Breast epithelium (tissue), 3 donors: Measurements from ENCODE around the gene BCORL1.

ENCODE experiments used
- POLR2A ChIP-seq: fragments of 450-650 bp; IDR thresholded peaks from one replicate; pipeline ENCODE4 v1.6.1; 2016; ENCODE audit warnings: antibody characterized with exemption, mild to moderate bottlenecking, moderate library complexity
- POLR2AphosphoS5 ChIP-seq, 3 donors: sonication (generic); formaldehyde crosslinking; IDR thresholded peaks; one replicate each; pipeline ENCODE4 v1.6.1; 2017; ENCODE audit warnings: antibody characterized with exemption in 3 of 3
- TF ChIP-seq, protein P1 (sequence below), 3 donors: fragments of 450-650 bp; IDR thresholded peaks; one replicate each; pipeline ENCODE4 v1.5.1; 2016 to 2017; ENCODE audit warnings: antibody characterized with exemption in 3 of 3, mild to moderate bottlenecking in 3 of 3, moderate library complexity in 3 of 3

DNA sequence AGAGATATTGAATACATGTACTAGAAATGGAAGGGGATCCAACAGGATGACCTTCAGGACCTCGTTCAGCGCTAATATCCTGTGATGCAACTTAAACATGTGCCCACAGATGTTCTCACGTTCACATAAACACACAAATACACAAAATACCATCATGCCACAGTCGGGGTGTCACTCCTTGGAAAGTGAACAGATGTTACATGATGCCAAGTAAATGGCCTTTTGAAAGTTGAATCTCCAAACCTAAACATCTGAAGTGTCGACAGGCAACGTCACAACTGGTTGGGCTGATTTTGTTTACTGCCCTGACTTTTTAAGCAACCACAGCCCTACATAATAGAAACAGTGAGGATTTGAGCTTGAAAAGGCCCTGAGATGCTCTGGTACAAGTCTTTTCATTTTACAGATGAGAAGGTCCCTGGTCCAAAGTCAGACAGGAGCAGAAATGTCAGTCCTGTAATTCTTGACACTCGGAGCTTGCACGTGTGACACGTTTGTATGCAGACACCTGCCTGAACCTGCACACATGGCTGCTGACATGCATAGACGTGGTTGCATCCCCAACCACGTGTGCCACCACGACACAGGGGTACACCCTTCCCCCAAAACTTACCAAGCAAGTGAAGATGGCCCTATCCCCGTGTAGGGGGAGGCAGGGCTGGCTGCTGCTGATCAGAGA, 23.5 kb upstream of the BCORL1 start:
- TF ChIP-seq, protein P1, sequence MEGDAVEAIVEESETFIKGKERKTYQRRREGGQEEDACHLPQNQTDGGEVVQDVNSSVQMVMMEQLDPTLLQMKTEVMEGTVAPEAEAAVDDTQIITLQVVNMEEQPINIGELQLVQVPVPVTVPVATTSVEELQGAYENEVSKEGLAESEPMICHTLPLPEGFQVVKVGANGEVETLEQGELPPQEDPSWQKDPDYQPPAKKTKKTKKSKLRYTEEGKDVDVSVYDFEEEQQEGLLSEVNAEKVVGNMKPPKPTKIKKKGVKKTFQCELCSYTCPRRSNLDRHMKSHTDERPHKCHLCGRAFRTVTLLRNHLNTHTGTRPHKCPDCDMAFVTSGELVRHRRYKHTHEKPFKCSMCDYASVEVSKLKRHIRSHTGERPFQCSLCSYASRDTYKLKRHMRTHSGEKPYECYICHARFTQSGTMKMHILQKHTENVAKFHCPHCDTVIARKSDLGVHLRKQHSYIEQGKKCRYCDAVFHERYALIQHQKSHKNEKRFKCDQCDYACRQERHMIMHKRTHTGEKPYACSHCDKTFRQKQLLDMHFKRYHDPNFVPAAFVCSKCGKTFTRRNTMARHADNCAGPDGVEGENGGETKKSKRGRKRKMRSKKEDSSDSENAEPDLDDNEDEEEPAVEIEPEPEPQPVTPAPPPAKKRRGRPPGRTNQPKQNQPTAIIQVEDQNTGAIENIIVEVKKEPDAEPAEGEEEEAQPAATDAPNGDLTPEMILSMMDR (IDR thresholded peaks at IDR 0.05) = no peak
- no peak for TF ChIP-seq POLR2A
- no peak for TF ChIP-seq POLR2AphosphoS5 (IDR thresholded peaks at IDR 0.05)
